HG03575 (cell line): ENCODE results near the gene NCKAP1.
"Not testable (repeated sequence)": the region's sequence is repeated elsewhere in the genome, so short reads cannot be mapped to it uniquely, and the experiment has no call there.

Source experiments
- ATAC-seq: cut with Tn5 transposase; IDR thresholded peaks from one replicate; pipeline ENCODE4 v1.9.1; 2021; ENCODE audit not compliant: unreplicated experiment, insufficient number of reproducible peaks, low FRiP score; ENCODE audit errors: extremely low read depth

NCKAP1 gene

GRCh38 chr2:183011743-183012142 is 26.5 kb downstream of the NCKAP1 start:
- no peak for ATAC-seq

DNA sequence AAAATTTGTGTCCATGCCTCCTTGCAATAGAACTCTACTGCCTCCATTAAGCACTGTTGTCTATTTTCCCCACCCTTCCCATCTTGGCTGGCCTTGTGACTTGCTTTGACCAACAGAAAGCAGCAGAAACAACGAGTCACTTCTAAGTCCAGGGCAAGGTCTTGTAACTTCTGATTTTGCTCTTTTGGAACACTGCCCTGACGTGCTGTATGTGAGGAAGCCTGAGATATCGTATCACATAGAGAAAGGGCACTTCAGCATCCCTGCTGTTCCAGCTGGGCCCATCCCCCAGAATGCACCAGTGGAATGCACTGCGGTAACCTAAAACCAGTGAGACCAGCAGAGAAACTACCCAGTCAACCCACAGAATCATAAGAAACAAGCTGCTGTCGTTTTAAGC is 28.1 kb downstream of the NCKAP1 start:
- no peak for ATAC-seq

DNA sequence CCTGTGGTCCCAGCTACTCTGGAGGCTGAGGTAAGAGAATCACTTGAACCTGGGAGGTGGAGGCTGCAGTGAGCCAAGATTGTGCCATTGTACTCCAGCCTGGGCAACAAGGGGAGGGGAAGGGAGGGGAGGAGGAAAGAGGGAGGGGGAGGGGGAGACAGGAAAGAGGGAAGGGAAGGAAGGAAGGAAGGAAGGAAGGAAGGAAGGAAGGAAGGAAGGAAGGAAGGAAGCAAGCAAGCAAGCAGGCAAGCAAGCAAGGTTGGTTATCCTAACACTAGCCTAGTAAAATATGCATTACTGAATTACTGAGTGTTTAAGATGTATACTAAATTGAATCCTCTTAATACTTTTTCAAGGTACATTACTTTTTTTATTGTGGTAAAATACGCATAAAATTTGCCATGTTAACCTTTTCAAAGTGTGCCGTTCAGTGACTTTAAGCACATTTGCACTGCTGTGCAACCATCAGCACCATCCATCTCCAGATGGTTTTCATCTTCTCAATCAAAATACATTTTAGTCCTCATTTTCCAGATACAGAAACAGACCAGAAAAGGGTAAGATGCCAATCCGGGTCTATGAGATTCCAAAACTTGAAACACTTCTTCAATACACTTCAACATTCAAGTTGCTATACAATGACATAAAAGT is 28.9 kb downstream of the NCKAP1 start:
- ATAC-seq, result no peak

DNA sequence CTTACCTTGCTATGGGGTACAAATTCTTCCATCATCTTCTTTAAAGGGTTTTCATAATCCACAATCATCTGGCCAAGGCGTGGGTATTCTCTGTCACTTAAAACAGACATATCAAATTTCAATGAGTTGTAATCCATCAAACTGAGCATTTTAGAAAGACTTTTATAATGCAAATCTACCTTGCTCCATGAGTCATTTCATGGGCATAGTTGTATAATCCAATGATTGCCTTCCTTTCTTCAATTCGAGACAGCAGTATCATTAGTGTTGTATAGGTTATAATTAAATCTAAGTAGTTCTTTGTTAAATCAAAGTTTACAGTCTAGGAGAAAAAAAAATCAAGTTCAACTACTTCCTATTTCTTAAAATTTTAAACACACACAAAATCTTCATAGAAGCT is 36.3 kb downstream of the NCKAP1 start:
- ATAC-seq, result no peak

DNA sequence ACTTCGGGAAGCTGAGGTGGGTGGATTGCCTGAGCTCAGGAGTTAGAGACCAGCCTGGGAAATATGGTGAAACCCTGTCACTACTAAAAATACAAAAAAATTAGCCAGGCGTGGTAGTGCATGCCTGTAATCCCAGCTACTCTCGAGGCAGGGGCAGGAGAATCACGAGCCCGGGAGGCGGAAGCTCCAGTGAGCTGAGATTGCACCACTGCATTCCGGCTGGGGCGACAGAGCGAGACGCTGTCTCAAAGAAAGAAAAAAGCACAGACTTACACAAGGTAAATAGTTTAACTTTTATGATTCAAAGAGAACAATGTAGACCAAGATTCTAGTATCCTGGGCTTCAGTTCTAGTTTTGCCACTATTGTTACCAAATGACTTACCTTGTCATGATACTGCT is 37.4 kb downstream of the NCKAP1 start:
- ATAC-seq, result no peak

DNA sequence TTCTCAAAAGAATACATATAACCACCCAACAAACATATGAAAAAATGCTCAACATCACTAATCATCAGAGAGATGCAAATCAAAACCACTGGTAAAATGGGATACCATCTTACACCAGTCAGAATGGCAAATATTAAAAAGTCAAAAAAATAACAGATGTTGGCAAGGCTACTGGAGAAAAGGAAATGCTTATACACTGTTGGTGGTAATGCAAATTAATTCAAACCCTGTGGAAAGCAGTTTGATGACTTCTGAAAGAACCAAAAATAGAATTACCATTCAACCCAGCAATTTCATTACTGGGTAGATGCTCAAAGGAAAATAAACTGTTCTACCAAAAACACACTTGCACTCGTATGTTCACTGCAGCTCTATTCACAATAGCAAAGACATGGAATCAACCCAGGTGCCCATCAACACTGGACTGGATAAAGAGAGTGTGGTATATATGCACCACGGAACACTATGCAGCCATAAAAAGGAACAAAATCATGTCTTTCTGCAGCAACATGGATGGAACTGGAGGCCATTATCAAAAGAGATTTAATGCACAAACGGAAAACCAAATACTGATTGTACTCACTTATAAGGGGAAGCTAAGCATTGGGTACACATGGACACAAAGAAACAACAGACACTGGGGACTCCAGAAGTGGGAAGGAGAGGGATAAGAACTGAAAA is 38.8 kb downstream of the NCKAP1 start:
- ATAC-seq, result no peak

- ATAC-seq, result no peak
These were observed 43.9 kb downstream of the NCKAP1 start for GRCh38 chr2:182994228-182994912.

- ATAC-seq, result no peak
These were observed 55.3 kb downstream of the NCKAP1 start for GRCh38 chr2:182982941-182983340.

- ATAC-seq, result not testable (repeated sequence)
These were observed 56.8 kb downstream of the NCKAP1 start for GRCh38 chr2:182981475-182981874.

DNA sequence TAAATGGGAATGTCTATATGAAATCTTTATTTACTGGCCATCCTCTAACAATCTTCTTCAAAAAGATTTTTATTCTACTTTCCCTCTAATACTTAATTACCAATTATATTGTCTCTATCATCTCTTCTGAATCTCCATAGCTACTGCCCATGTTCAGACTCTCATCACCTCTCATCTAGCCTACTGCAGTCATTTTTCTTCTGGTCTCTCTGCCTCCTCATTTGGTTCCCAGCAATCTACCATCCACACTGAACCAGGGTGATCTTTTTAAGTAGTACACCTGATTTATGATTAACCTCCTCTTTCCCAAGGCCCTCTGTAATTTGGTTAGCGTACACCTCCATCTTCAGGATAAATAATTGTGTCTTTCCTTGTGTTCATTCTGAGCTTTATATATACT is 57.6 kb downstream of the NCKAP1 start:
- no peak for ATAC-seq

DNA sequence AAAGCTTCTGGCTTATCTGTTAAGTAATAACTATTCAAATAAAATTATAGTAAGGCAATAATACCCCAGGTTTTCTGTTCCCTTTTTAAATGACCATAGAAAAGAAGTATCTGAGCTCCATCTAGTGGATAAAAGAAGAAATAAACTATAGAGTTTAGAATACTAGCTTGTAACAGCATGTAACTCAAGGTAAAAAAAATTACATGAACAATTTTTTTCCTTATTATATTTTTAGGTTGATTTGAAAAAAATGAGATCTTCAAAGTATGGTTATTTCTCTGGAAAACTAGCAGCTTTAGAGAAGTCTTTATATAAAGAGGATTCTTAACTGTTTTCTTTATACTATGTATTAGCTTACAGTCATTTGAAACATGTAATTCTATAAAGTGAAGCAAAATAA is 58.1 kb downstream of the NCKAP1 start:
- ATAC-seq, result peak; percentile 57

DNA sequence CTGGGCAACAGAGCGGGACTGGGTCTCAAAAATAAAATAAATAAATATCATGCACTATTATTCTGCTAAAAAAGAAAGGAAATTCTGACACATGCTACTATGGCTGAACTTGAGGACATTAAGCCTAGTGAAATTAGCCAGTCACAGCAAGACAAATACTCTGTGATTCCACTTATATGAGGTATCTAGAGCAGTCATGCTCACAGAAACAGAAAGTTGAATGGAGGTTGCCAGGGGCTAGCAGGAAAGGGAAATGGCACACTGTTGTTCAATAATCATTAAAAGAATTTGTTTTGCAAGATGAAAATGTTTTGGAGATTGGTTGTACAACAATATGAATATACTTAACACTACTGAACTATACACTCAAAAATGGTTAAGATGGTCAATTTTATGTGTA is 60.8 kb downstream of the NCKAP1 start:
- no peak for ATAC-seq

DNA sequence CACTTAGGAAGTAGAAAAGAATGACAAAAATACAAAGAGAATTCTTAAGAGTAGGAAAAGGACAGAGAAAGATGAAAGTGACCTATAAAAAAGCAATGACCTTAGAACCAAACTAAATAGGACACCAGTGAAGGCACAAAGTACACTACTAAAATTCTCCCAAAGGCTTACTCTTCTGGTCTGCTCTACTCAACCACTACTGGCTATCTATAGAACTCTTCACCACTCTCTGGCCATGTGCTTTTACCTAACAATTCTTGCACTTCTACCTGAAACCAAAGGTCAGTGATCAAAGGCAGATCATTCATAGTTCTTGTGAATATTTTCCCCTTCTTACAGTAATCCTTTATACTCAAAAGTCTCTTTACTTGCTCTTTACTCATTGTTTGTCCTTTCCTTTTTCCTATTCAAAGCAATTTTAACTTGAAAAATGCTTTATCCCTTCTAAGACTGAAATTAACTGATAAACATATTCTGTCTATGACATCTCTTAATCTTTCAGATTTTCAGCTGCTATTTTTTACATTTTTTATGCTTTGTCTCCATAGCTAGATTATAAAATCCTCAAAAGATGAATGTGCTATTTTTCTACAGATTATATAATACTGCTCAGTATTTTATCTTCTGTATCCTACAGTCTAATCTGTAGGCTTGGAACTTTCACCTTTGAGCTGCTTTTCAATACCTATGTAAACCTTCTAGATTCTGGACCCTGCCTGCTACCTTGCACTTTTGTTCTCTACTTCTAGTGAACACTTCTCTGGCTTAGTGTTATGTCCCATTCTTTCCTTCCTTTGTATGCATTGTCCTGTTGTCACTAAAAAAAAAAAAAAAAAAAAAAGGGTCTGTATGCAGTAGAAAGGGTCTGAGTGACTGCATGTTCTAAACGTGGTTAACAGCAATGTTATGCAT is 64.6 kb downstream of the NCKAP1 start:
- ATAC-seq, result no peak

DNA sequence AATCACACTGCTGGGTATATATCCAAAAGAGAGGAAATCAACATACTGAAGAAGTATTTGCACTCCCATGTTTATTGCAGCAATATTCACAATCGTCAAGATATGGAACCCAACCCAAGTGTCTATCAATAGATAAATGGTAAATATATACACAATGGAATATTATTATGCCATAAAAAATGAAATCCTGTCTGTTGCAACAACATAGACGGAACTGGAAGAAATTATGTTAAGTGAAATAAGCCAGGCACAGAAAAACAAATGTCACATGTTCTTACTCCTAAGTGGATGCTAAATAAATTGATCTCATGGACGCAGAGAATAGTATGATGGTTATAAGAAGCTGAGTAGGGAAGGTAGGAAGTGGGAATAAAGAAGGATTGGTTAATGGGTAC is 65.7 kb downstream of the NCKAP1 start:
- ATAC-seq, result no peak

GRCh38 chr2:182971820-182972547 is 66.3 kb downstream of the NCKAP1 start:
- no peak for ATAC-seq

- ATAC-seq, result no peak
These were observed 67.8 kb downstream of the NCKAP1 start for GRCh38 chr2:182970486-182970885.

DNA sequence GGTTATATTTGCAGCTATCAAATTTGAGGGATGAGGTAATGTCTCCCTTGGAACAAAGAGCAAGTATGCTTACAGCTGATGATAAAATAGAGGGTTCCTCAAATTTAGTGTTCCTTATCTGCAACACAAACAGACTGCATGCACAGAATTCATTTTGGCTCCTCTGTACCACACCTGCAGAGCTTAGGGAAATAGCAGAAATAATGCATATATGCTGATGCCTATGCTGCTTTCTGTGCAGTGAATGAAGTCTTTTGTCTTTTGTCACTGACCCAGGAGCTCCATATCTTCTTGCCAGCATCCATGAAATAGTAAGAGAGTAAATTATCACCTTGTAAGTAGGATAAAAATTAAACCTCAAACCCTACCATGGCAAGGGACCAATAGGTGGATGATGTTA is 69.8 kb downstream of the NCKAP1 start:
- ATAC-seq, result no peak

DNA sequence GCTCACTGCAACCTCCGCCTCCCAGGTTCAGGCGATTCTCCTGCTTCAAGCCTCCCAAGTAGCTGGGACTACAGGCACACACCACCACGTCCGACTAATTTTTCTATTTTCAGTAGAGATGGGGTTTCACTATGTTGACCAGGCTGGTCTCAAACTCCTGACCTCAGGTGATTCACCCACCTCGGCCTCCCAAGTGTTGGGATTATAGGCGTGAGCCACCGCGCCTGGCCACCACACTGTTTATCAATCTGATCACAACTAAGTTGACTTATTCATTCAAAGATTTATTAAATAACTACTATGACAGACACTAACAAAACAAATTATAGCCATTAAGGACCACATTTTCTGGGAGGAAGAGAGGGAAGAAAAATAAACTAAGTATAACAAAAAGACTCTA is 71.9 kb downstream of the NCKAP1 start:
- ATAC-seq, result not testable (repeated sequence)

DNA sequence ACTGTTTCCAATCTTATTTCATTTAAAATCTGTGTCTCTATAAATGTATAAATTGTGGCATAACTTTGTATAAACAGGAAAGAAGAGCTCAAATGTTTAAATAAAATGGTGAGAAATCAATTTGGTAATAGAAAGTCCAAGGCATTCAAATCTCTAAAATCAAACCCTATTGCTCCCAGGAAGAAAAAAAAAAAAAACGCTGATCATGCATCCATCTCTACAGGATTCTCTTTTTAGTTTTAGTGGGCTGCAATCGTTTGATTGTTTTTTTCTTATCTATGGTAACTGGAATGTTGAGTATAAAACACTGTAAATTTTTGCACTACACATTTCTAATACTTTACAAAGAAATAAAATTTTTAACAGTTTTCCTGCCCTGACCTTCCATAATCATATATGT is 75.6 kb downstream of the NCKAP1 start:
- ATAC-seq, result no peak
